Activated naive CD4-positive, alpha-beta T cell treated with anti-CD3 and anti-CD28 coated beads, Interleukin-2, amount 50 U/mL, for 72 hours (primary cell): Measurements from ENCODE around the gene IGFLR1. TPM values are rescaled to one million over a fixed set of nuclear protein-coding genes. Genes with fewer than 3 reads are reported as not detected.
"Not testable (repeated sequence)": the region's sequence is repeated elsewhere in the genome, so short reads cannot be mapped to it uniquely, and the experiment has no call there.

Source experiments
- ATAC-seq, 2 donors: fragments of 150-1000 bp; cut with Tn5 transposase; 2 replicates each; pipeline ENCODE4 v1.10.0; 2021; ENCODE audit warnings: mild to moderate bottlenecking in 2 of 2, moderate library complexity in 2 of 2
- DNase-seq, 2 donors: peaks; one replicate each; pipeline ENCODE4 v3.0.0; 2021 to 2022; ENCODE audit warnings: low spot score in 2 of 2
- H3K27ac Mint-ChIP-seq, 2 donors: one replicate each; pipeline ENCODE4 v1.8.0; 2022; ENCODE audit warnings: mild to moderate bottlenecking in 2 of 2, mixed read lengths in 2 of 2
- H3K36me3 Mint-ChIP-seq, 2 donors: one replicate each; pipeline ENCODE4 v1.8.0; 2022; ENCODE audit warnings: mixed read lengths in 2 of 2
- H3K9me3 Mint-ChIP-seq, 2 donors: one replicate each; pipeline ENCODE4 v1.8.0; 2022; ENCODE audit warnings: mixed read lengths in 2 of 2
- total RNA-seq, 2 donors: library from RNA; stranded (reverse); gene quantifications; one replicate each; pipeline ENCODE4 v1.2.3, GENCODE V29; 2022

IGFLR1 gene
- total RNA-seq, 2 donors from 2014 or later = 74.6 to 245 TPM

DNA sequence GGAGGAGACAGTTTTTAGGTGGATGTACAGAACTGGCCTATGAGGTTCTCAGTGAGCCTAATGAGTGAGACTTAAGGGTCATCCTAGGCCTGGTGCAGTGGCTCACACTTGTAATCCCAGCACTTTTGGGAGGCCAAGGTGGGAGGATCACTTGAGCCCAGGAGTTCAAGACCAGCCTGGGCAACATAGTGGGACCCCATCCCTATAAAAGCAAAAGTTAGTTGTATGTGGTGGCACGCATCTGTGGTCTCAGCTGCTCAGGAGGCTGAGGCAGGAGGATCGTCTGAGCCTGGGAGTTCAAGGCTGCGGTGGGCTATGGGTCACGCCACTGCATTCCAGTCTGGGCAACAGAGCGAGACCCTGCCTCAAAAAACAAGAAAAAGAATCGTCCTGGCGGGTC lies 18.1 kb downstream of the IGFLR1 start:
- not testable (repeated sequence) for H3K9me3 Mint-ChIP-seq, ATAC-seq, DNase-seq
- peaks cover 0 to 50% of the 10 kb centered on the region in 2 donors for H3K36me3 Mint-ChIP-seq
- peak overlapping the region in 1 of 2 donors; percentile 81 for H3K27ac Mint-ChIP-seq

DNA sequence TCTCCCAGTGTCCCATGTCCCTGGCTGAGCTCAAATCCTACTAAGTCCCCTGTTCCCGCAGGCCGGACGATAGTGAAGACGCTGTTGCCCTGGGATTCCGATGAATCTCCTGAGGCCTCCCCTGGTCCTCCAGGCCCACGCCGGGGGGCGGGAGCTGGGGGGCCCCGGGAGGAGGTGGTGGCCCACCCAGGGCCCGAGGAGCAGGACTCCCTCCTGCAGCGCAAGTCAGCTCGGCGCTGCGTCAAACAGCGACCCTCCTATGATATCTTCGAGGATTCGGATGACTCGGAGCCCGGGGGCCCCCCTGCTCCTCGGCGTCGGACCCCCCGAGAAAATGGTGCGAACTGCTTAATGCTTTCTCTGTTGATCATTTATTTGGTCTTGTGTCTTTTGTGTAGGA lies 18.6 kb downstream of the IGFLR1 start:
- H3K27ac Mint-ChIP-seq = peak overlapping the region; percentile 52 to 81
- no peaks in the 10 kb centered on the region for H3K9me3 Mint-ChIP-seq
- DNase-seq = no peak
- ATAC-seq = no peak
- peaks cover 0 to 51% of the 10 kb centered on the region in 2 donors for H3K36me3 Mint-ChIP-seq

DNA sequence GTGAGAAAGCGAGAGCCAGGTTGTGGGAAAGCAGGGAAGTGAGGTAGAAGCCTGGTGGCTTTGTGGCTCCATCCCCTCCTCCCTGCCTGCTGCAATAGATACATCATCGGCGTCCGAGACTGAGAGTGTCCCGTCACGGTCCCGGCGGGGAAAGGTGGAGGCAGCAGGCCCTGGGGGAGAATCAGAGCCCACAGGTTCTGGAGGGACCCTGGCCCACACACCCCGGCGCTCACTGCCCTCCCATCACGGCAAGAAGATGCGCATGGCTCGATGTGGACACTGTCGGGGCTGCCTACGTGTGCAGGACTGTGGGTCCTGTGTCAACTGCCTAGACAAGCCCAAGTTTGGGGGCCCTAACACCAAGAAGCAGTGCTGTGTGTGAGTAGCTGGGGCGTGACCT lies 19.4 kb downstream of the IGFLR1 start:
- H3K36me3 Mint-ChIP-seq = peaks cover 0 to 51% of the 10 kb centered on the region in 2 donors
- no peak for ATAC-seq
- no peaks in the 10 kb centered on the region for H3K9me3 Mint-ChIP-seq
- DNase-seq = no peak
- H3K27ac Mint-ChIP-seq = peak overlapping the region; percentile 82 to 89

DNA sequence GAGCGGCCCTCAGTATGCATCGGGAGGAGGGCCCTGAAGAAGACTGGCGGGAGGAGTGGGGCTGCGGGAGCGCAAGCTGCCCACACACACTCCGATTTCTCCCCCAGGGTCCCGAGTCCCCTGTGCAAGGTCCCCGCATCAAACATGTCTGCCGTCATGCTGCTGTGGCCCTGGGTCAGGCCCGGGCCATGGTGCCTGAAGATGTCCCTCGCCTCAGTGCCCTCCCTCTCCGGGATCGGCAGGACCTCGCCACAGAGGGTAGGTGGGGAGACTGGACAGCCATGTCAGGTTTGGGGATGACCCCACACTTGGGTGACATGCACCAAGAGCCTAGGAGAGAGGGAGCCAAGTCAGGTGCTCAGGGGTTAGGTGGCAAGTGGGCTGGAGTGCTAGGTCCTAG lies 19.8 kb downstream of the IGFLR1 start:
- no peak for DNase-seq
- no peaks in the 10 kb centered on the region for H3K9me3 Mint-ChIP-seq
- ATAC-seq = no peak
- H3K27ac Mint-ChIP-seq = peak overlapping the region; percentile 82 to 89
- H3K36me3 Mint-ChIP-seq = peaks cover 0 to 51% of the 10 kb centered on the region in 2 donors

DNA sequence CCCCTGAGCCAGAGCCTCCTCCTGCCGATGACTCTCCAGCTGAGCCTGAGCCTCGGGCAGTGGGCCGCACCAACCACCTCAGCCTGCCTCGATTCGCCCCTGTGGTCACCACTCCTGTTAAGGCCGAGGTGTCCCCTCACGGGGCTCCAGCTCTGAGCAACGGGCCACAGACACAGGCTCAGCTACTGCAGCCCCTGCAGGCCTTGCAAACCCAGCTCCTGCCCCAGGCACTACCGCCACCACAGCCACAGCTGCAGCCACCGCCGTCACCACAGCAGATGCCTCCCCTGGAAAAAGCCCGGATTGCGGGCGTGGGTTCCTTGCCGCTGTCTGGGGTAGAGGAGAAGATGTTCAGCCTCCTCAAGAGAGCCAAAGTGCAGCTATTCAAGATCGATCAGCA lies 20.9 kb downstream of the IGFLR1 start:
- DNase-seq = no peak
- Mint-ChIP-seq H3K9me3 (no peaks in the 10 kb centered on the region), H3K36me3 (peaks cover 5 to 48% of the 10 kb centered on the region in 2 donors), H3K27ac (peak overlapping the region; percentile 74 to 89)
- no peak for ATAC-seq

DNA sequence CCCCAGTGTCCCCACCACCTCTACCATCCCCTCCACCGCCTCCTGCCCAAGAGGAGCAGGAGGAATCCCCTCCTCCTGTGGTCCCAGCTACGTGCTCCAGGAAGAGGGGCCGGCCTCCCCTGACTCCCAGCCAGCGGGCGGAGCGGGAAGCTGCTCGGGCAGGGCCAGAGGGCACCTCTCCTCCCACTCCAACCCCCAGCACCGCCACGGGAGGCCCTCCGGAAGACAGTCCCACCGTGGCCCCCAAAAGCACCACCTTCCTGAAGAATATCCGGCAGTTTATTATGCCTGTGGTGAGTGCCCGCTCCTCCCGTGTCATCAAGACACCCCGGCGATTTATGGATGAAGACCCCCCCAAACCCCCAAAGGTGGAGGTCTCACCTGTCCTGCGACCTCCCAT lies 21.6 kb downstream of the IGFLR1 start:
- DNase-seq (no peak), ATAC-seq (no peak)
- Mint-ChIP-seq H3K27ac (peak overlapping the region; percentile 68 to 89), H3K9me3 (no peaks in the 10 kb centered on the region), H3K36me3 (peaks cover 12 to 50% of the 10 kb centered on the region in 2 donors)

DNA sequence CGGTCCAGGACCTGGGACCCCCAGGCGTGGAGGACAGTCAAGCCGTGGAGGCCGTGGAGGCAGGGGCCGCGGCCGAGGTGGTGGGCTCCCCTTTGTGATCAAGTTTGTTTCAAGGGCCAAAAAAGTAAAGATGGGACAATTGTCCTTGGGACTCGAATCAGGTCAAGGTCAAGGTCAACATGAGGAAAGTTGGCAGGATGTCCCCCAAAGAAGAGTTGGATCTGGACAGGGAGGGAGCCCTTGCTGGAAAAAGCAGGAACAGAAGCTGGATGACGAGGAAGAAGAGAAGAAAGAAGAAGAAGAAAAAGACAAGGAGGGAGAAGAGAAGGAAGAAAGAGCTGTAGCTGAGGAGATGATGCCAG lies 22.1 kb downstream of the IGFLR1 start:
- Mint-ChIP-seq H3K27ac (peak overlapping the region; percentile 89 to 96), H3K36me3 (peaks cover 18 to 48% of the 10 kb centered on the region in 2 donors), H3K9me3 (no peaks in the 10 kb centered on the region)
- no peak for DNase-seq
- ATAC-seq = no peak

DNA sequence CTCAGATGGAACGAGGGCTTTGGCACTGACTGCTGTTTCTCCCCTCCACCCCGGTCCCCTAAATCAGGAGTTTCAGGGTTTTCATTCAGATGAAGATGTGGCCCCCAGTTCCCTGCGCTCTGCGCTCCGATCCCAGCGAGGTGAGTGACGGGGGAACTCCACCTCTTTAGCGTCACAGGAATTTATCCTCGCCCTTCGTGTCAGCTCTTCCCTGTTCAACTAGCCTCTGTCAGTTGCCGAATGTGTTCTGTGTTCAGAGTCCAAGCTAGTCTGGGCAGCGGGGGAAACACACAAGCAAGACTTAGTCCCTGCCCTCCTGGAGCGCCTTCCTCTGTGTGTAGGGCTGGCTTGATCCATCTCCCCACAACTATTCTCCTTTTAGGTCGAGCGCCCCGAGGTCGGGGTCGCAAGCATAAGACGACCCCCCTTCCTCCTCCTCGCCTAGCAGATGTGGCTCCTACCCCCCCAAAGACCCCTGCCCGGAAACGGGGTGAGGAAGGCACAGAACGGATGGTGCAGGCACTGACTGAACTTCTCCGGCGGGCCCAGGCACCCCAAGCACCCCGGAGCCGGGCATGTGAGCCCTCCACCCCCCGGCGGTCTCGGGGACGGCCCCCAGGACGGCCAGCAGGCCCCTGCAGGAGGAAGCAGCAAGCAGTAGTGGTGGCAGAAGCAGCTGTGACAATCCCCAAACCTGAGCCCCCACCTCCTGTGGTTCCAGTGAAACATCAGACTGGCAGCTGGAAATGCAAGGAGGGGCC lies 22.7 kb downstream of the IGFLR1 start:
- DNase-seq = no peak
- H3K36me3 Mint-ChIP-seq = peaks cover 23 to 52% of the 10 kb centered on the region in 2 donors
- peak overlapping the region; percentile 79 to 89 for H3K27ac Mint-ChIP-seq
- H3K9me3 Mint-ChIP-seq = no peaks in the 10 kb centered on the region
- no peak for ATAC-seq

DNA sequence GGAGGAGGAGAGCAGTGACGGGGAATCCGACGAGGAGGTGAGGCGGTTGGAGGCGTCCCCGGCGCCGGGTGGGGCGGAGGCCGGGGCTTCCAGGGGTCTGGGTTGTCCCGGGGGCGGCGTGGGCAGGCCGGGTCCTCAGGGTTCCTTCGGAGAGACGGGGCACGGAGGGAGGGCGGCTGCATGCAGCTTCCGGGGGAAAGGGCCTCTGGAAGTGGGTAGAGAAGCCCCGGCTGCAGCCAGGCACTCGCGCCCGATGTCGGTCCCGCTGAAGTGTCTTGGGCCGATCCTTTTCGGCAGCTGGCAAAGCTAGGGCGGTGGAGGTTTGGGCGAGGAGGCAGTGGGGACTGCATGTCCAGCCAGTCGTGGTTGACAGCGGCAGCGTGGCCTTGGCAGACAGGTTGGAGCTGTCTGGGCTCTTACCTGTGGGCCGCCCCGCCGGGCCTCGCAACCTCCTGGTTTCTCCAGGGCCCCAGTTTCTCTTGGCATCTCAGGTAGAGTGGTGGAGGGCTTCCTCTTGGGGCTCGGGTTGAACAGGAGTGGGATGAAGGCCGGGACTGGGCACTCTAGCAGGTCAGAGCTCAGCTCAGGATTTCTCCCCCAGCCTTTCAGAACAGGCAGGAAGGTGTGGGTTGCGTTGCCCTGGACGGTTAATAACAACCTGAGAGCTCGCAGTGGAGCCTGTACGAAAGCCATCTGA lies 23.8 kb downstream of the IGFLR1 start:
- Mint-ChIP-seq H3K27ac (peak overlapping the region; percentile 89 to 96), H3K36me3 (peaks cover 34 to 53% of the 10 kb centered on the region in 2 donors), H3K9me3 (no peaks in the 10 kb centered on the region)
- DNase-seq (peak; percentile 52 to 67), ATAC-seq (peak in 1 of 2 donors; percentile 3)

DNA sequence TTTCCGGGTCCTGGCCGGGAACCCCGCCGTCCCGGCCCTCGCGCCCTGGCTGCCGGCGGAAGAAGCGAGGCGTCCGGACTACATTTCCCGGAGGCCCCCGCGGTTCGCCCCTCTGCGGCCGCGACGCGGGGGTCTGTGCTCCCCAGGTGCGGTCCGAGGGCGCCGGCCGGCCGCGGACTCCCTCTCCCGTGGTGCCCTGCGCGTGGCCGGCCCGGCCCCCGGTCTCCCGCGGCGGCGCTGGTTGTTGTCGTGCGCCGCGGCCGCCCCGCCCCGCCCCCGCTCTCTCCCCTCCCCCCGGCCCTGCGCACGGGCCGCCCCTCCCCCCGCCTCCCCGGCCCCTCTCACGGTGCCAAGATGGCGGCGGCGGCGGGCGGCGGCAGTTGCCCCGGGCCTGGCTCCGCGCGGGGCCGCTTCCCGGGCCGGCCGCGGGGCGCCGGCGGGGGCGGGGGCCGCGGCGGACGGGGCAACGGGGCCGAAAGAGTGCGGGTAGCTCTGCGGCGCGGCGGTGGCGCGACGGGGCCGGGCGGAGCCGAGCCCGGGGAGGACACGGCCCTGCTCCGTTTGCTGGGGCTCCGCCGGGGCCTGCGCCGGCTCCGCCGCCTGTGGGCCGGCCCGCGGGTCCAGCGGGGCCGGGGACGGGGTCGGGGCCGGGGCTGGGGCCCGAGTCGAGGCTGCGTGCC lies 24.4 kb downstream of the IGFLR1 start, which contains the start of gene KMT2B:
Gene KMT2B, plus strand, starts transcription at position 339 of the 680 bp plus-strand sequence. Its CDS starts 16 bp downstream, at position 355.
- DNase-seq = peak; percentile 90 to 95
- peak in 1 of 2 donors; percentile 11 for ATAC-seq
- Mint-ChIP-seq H3K27ac (peak within 1 kb of the TSS; percentile 93 to 97), H3K36me3 (peaks cover 39 to 48% of the 10 kb centered on the region in 2 donors), H3K9me3 (no peaks in the 10 kb centered on the region)

DNA sequence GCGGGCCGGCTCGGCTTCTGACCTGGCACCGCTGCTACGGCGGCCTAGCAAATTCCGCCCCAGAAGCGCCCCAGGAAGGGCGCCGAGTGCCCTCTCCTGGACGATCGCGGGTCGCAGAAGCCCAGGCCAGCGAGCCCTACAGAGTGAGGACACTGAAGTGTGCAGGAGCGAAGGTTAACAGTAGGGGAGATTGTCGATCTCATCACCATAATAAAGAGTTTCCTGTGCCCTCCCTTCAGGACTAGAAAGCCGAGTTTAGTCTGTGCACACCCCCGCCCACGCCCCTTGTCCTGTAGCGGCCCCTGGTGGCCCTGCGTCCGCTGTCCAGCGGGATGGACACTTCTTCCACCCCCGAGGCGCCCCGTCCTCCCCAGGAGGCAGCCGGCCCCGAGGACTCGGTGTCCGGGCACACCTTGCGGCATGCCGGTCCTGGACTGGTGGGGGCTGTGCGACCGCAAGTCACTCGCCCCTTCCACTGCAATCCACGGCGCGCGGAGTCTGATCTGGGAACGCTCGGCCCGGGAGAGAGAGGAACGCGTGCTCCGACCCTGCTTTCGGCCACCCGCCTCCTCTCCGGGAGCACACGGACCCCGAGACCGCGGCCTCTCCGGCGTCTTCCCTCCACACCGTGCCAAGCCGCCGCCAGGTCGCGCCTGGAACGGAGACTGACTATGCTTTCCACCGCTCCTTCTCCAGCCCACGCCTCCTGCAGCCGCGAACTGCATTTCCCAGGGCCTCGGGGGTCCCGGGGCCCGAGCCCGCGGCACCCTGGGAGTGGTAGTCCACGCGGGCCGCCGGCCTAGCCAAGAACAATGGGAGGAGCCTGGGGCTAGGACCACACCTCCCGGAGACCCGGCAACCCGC lies 25.2 kb downstream of the IGFLR1 start:
- Mint-ChIP-seq H3K27ac (peak overlapping the region; percentile 93 to 97), H3K36me3 (peaks cover 39 to 40% of the 10 kb centered on the region in 2 donors), H3K9me3 (no peaks in the 10 kb centered on the region)
- ATAC-seq (peak; percentile 39 to 74), DNase-seq (peak; percentile 78 to 84)

DNA sequence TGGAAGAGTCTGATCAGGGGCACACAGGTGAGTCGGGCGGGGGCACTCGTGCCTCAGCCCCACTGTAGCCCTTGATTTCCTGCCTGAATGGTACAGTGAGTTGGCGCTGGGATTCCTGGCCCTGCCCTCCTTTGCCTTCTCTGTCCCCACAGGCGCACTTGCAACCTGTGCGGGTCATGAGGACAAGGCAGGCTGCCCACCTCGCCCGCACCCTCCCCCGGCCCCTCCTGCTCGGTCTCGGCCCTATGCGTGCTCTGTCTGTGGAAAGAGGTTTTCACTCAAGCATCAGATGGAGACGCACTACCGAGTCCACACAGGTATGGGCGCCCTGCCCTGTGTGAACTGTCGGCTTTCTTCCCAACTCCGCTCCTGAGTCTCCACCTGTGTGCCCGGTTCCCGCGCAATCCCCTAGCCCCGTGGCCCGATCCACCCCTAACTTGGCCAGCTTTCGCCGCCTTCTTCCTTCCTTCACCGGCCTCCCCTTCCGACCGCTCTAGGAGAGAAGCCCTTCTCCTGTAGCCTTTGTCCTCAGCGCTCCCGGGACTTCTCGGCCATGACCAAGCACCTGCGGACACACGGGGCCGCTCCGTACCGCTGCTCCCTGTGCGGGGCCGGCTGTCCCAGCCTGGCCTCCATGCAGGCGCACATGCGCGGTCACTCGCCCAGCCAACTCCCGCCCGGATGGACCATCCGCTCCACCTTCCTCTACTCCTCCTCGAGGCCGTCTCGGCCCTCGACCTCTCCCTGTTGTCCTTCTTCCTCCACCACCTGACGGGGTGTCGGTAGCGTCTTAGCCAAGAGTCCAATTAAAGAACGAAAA lies 26.1 kb downstream of the IGFLR1 start:
- DNase-seq (no peak), ATAC-seq (no peak)
- Mint-ChIP-seq H3K9me3 (peaks cover 0 to 4% of the 10 kb centered on the region in 2 donors), H3K27ac (peak overlapping the region; percentile 93 to 97), H3K36me3 (peaks cover 39% of the 10 kb centered on the region in 2 donors)

DNA sequence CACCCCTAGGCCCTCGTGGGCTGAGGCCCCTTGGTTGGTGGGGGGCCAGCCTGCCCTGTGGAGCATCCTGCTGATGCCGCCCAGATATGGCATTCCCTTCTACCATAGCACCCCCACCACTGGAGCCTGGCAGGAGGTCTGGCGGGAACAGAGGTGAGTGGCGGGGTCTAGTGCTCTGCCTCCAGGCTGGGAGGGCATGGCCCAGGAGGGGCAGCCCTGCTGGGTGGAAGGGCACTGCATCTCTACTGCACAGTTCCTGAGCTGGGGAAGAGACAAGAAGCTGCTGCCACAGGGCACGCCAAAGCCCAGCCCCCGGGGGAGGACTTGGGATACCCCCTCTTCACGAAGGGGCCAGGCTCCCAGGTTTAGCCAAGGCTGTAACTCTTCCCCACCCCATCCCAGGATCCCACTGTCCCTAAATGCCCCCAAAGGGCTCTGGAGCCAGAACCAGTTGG lies 26.9 kb downstream of the IGFLR1 start:
- Mint-ChIP-seq H3K36me3 (peaks cover 39% of the 10 kb centered on the region in 2 donors), H3K27ac (peak overlapping the region; percentile 93 to 97), H3K9me3 (peaks cover 0 to 4% of the 10 kb centered on the region in 2 donors)
- DNase-seq = no peak
- no peak for ATAC-seq

DNA sequence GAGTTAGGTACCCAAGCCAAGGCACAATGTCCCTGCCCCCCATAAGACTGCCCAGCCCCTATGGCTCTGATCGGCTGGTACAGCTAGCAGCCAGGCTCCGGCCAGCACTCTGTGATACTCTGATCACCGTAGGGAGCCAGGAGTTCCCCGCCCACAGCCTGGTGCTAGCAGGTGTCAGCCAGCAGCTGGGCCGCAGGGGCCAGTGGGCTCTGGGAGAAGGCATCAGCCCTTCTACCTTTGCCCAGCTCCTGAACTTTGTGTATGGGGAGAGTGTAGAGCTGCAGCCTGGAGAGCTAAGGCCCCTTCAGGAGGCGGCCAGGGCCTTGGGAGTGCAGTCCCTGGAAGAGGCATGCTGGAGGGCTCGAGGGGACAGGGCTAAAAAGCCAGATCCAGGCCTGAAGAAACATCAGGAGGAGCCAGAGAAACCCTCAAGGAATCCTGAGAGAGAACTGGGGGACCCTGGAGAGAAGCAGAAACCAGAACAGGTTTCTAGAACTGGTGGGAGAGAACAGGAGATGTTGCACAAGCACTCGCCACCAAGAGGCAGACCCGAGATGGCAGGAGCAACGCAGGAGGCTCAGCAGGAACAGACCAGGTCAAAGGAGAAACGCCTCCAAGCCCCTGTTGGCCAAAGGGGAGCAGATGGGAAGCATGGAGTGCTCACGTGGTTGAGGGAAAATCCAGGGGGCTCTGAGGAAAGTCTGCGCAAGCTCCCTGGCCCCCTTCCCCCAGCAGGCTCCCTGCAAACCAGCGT lies 27.5 kb downstream of the IGFLR1 start:
- H3K36me3 Mint-ChIP-seq = peaks cover 39% of the 10 kb centered on the region in 2 donors
- no peak for DNase-seq
- H3K27ac Mint-ChIP-seq = peak overlapping the region; percentile 93 to 98
- ATAC-seq = no peak
- peaks cover 0 to 4% of the 10 kb centered on the region in 2 donors for H3K9me3 Mint-ChIP-seq
